HG03139 (cell line): ENCODE data around the gene CLEC3A.
"Not testable (repeated sequence)": the region's sequence is repeated elsewhere in the genome, so short reads cannot be mapped to it uniquely, and the experiment has no call there.

ENCODE experiments used
- ATAC-seq: cut with Tn5 transposase; IDR thresholded peaks from one replicate; pipeline ENCODE4 v1.9.1; 2021; ENCODE audit not compliant: unreplicated experiment

Gene CLEC3A

DNA sequence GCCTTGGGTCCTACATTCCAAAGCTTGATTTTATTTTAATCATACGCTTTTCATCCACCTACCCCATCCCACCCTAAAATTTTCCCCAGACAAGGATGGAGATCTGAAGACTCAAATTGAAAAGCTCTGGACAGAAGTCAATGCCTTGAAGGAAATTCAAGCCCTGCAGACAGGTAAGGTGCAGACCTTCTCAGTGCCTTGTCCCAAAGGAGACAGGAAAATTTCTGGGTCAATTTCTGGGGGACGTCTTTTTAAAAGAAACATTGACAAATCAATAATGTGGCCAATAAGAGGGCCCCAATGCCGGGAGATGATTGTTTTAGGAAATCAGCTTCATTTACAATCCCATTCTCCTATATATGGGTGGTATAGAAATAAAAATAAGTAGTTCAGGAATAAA is 5.7 kb downstream of the CLEC3A start:
- ATAC-seq, result no peak

GRCh38 chr16:78034530-78034929 is 12.2 kb downstream of the CLEC3A start:
- no peak for ATAC-seq

- no peak for ATAC-seq
Observed at GRCh38 chr16:78035012-78035411, 12.7 kb downstream of the CLEC3A start.

GRCh38 chr16:78040396-78040795 is 18.0 kb downstream of the CLEC3A start:
- no peak for ATAC-seq

GRCh38 chr16:78045865-78046581 is 23.7 kb downstream of the CLEC3A start:
- no peak for ATAC-seq

- ATAC-seq, result no peak
Observed at GRCh38 chr16:78048319-78048718, 26.0 kb downstream of the CLEC3A start.

- no peak for ATAC-seq
Observed at GRCh38 chr16:78050734-78051400, 28.5 kb downstream of the CLEC3A start.

GRCh38 chr16:78057803-78058564 is 35.6 kb downstream of the CLEC3A start:
- ATAC-seq, result no peak

DNA sequence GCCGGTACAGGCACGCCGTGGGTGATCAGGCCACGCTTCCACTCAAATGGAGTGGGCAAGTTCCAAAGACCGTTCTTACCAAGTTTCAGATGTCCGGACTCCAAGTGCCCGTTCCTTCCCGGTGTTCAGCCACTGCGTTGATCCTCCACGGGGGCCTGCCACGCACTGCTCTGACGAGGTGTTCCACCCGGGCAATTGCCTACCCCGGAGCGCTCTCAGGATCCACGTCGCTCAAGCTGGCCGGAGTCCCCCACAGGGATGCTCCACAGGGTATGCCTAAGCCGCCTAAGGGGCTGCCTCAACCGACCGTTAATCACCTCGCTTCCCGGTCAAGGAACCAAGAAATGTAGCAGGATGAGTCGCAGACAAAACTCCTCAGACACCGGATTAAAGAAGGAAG is 37.5 kb downstream of the CLEC3A start:
- not testable (repeated sequence) for ATAC-seq

- ATAC-seq, result no peak
Observed at GRCh38 chr16:78060295-78060694, 37.9 kb downstream of the CLEC3A start.

DNA sequence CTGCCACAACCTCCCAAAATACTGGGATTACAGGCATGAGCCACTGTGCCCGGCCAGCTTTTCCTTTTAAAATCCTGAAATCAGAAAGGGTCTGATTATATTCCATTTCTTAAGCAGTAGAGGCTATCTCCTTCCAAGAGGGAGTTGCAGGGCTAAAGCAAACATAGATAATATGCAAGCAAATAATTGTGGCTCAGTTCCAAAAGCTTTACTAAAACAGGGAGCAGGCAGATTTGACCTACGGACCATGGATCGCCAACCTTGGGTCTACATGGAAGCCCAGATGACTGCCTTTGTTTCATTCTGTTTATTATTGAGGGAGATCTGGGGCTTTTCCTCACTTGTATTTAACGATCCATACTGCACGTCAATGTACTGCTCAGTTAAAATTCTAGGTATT is 38.5 kb downstream of the CLEC3A start:
- ATAC-seq, result no peak

DNA sequence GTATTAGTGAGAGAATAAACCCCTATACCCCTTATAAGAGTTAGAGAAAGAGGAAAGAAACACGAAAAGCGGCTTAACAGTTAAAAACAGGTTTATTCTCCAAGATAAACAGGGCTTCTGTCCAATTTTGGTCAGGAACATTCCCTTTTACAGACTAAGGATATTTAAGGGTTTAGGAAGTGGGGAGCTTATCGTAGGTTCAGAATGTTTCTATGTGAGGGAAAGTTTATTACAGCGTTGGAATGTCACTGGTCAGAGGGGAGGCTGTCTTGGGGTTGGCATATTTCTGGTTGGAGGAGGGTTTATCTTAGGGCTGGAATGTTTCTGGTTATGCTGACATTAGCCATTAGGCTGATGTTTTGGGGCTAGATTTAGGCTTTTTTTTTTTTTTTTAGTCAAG is 43.0 kb downstream of the CLEC3A start:
- no peak for ATAC-seq

DNA sequence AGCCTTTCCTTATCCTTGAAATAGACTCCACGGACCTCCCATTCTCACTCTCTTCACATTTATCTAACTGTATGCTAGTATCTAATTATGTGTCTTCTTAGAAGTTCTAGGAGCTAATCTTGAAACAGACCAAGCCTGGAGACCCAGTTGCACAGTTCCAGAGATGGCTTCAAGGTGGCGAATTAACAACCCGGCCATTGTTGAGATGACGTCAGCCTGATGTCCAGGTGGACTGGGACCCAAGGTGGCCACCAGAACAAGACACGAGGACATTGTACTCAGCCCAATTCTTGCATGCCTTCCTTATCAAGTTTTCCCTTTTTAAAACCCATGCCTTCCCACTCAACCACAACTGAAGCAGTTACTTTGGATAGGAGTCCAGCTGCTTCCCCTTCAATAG is 47.6 kb downstream of the CLEC3A start:
- no peak for ATAC-seq

DNA sequence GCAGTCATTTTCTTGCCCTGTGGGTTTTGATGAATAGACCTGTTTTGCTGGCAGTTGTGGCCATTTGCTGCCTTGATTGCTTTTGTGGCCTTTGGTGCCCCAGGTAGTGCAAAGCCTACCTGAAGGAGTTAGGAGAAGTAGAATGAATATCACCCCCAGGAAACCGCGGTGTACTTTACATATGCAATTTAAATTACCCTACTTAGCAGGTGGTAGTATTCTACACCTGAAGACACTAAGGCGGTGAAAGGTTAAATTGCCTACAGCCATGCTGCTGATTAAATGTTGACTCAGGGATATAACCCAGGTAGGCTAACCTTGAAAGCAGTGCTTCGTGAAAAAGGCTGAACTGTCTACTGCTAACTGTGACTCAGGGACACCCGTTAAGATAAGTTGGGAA is 49.9 kb downstream of the CLEC3A start:
- ATAC-seq, result no peak

DNA sequence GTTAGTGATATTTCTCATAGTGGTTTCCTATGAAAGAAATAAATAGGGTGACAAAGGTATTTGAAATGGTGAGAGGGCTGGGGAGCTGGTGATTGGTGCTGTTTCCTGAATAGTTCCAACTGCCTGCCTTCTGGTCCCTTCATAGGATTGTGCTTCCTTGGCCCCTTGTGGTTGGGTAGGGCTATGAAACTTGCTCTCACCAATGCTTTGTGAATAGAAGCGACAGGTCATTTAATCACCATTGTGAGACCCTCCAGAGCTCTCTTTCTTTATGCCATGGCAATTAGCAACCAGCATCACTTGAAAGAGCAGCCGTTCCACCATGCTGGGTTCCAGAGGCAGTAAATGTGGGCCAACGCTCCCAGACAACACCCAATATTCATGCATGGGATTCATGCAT is 53.5 kb downstream of the CLEC3A start:
- no peak for ATAC-seq

GRCh38 chr16:78081341-78081740 is 59.0 kb downstream of the CLEC3A start:
- ATAC-seq, result no peak
